Activated T-cell treated with anti-CD3 and anti-CD28 coated beads, Interleukin-2, amount 50 U/mL, for 4 hours (primary cell): Measurements from ENCODE around the gene PPP4R1. TPM values are rescaled to one million over a fixed set of nuclear protein-coding genes. Genes with fewer than 3 reads are reported as not detected.
"Not testable (repeated sequence)": the region's sequence is repeated elsewhere in the genome, so short reads cannot be mapped to it uniquely, and the experiment has no call there.

ENCODE experiments used
- ATAC-seq, 2 donors: fragments of 200-7000 bp; cut with Tn5 transposase; one replicate each; pipeline ENCODE4 v1.10.0; 2021
- DNase-seq: peaks from one replicate; pipeline ENCODE4 v3.0.0-alpha.2; 2020
- H3K27me3 Mint-ChIP-seq: one replicate; pipeline ENCODE4 v1.8.0; 2021; ENCODE audit warnings: low read depth, mixed read lengths
- H3K36me3 Mint-ChIP-seq: one replicate; pipeline ENCODE4 v1.8.0; 2022; ENCODE audit warnings: mixed read lengths; ENCODE audit not compliant: insufficient read depth
- H3K4me1 Mint-ChIP-seq: one replicate; pipeline ENCODE4 v1.8.0; 2021; ENCODE audit warnings: low read depth, mixed read lengths
- H3K4me3 Mint-ChIP-seq: one replicate; pipeline ENCODE4 v1.8.0; 2021; ENCODE audit warnings: mild to moderate bottlenecking, moderate library complexity, mixed read lengths
- H3K9me3 Mint-ChIP-seq: one replicate; pipeline ENCODE4 v1.8.0; 2021; ENCODE audit warnings: mixed read lengths
- total RNA-seq, 3 donors: library from RNA; stranded (reverse); gene quantifications; one replicate each; pipeline ENCODE4 v1.2.1, GENCODE V29; 2021

The PPP4R1 gene
- total RNA-seq, 3 donors from 2014 or later = 32.6 to 38.3 (median 36.8) TPM

DNA sequence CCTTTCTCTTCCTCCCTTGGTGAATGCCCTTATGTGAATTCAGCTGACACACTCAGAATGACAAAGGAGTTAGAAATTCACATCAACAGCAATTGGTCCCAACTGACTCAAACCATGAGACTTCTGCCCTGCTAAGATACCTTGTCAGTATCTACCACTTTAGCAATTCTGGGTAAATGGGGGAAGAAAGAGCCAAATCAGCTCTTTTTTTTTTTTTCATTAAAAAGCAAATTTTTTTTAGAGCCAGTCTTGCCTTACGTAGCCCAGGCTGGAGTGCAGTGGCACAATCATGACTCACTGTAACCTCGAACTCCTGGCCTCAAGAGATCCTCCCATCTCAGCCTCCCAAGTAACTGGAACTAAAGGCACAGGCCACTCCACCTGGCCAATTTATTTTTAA, 1.7 kb upstream of the PPP4R1 start:
- ATAC-seq (no peak), DNase-seq (no peak)
- Mint-ChIP-seq H3K4me1 (peaks cover 31% of the 10 kb centered on the region), H3K36me3 (peaks cover 7% of the 10 kb centered on the region), H3K27me3 (no peaks in the 10 kb centered on the region), H3K4me3 (peak overlapping the region; percentile 29), H3K9me3 (no peaks in the 10 kb centered on the region)

- peaks cover 11% of the 10 kb centered on the region for H3K36me3 Mint-ChIP-seq
- H3K9me3 Mint-ChIP-seq = no peaks in the 10 kb centered on the region
- H3K4me1 Mint-ChIP-seq = peaks cover 34% of the 10 kb centered on the region
- peak overlapping the region; percentile 78 for H3K4me3 Mint-ChIP-seq
- ATAC-seq (no peak), DNase-seq (no peak)
- no peaks in the 10 kb centered on the region for H3K27me3 Mint-ChIP-seq
These were observed 980 bp upstream of the PPP4R1 start for GRCh38 chr18:9615280-9615797.

- peak; percentile 33 to 35 for ATAC-seq
- peak; percentile 12 for DNase-seq
- Mint-ChIP-seq H3K4me3 (peak overlapping the region; percentile 89), H3K36me3 (peaks cover 11% of the 10 kb centered on the region), H3K27me3 (no peaks in the 10 kb centered on the region), H3K9me3 (no peaks in the 10 kb centered on the region), H3K4me1 (peaks cover 39% of the 10 kb centered on the region)
These were observed 584 bp downstream of the PPP4R1 start for GRCh38 chr18:9613550-9614400.

GRCh38 chr18:9612977-9613376, 1.4 kb downstream of the PPP4R1 start:
- peak overlapping the region; percentile 89 for H3K4me3 Mint-ChIP-seq
- no peak for ATAC-seq
- no peak for DNase-seq
- peaks cover 11% of the 10 kb centered on the region for H3K36me3 Mint-ChIP-seq
- H3K4me1 Mint-ChIP-seq = peaks cover 46% of the 10 kb centered on the region
- no peaks in the 10 kb centered on the region for H3K27me3 Mint-ChIP-seq
- H3K9me3 Mint-ChIP-seq = no peaks in the 10 kb centered on the region

DNA sequence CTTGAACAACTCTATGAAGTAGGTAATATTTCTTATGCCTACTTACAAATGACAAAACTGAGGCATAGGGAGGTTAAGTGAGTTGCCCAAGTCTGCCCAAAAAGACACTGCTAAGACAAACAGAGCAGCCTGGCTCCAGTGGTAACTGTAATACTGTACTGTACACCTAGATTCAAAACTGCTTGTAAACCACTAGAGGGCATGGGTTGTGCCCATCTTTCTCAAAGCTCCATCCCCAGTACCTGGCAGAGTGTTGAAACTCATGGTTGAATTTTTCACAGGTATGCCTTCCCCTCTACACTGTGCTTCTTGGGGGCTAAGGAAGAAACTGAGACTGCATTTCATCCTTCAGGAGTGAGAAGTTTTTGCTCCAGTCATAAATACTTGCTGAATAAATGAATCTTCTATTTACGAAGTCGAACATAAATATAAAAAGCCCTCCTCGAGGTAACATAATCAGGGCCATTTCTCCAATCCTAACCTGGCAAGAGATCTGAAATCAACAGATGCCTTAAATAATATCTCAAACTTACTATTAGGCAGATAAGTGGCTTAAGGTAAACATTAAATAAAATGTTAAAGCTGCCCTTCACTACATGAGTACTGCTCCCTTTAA, 2.0 kb downstream of the PPP4R1 start:
- H3K9me3 Mint-ChIP-seq = no peaks in the 10 kb centered on the region
- peak; percentile 22 for DNase-seq
- H3K4me1 Mint-ChIP-seq = peaks cover 47% of the 10 kb centered on the region
- peaks cover 11% of the 10 kb centered on the region for H3K36me3 Mint-ChIP-seq
- no peaks in the 10 kb centered on the region for H3K27me3 Mint-ChIP-seq
- ATAC-seq = peak; percentile 27 to 28
- peak overlapping the region; percentile 89 for H3K4me3 Mint-ChIP-seq

DNA sequence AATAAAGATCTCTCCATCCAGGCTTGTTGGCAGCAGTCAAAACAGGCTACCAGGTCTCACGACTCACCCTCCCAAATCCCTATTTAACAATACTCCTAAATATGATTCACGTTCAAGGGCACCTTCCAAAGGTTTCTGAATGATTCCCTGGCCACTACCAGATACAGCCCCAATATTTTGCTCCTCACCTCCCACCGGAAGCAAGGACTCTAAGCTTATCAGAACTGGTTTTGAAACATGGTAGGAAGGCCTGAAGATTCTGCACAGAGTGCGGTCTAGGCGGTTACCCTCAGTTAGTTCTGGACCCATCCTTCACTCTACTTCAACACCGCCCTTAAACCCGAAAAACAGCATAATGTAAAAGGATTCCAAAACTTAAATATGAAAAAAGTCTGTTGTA, 5.2 kb downstream of the PPP4R1 start:
- Mint-ChIP-seq H3K27me3 (no peaks in the 10 kb centered on the region), H3K36me3 (peaks cover 11% of the 10 kb centered on the region), H3K4me3 (no peak overlapping the region), H3K9me3 (no peaks in the 10 kb centered on the region), H3K4me1 (peaks cover 49% of the 10 kb centered on the region)
- DNase-seq = no peak
- ATAC-seq = no peak

- no peaks in the 10 kb centered on the region for H3K9me3 Mint-ChIP-seq
- peaks cover 49% of the 10 kb centered on the region for H3K4me1 Mint-ChIP-seq
- ATAC-seq (no peak), DNase-seq (no peak)
- no peaks in the 10 kb centered on the region for H3K27me3 Mint-ChIP-seq
- no peak overlapping the region for H3K4me3 Mint-ChIP-seq
- H3K36me3 Mint-ChIP-seq = peaks cover 11% of the 10 kb centered on the region
These were observed 5.6 kb downstream of the PPP4R1 start for GRCh38 chr18:9608728-9609127.

DNA sequence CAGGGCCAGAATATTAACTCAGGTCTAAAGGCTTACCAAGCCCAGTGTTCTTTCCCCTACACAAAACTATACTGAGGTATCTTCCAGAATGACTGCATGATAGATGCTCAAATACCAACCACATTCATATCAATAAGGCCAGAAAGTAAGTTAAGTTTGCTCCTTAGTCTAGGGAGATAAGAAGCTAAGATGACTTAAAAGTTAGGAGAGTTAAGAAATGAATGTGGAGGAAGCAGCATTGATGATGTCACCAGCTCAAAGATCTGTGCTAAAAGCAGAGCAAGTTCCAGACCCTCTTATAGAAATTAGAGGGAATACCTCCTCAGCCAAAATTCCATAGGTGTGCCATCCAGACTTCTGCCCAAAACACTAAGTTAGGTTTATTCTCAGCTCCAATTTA, 6.1 kb downstream of the PPP4R1 start:
- peaks cover 45% of the 10 kb centered on the region for H3K4me1 Mint-ChIP-seq
- ATAC-seq (no peak), DNase-seq (no peak)
- H3K27me3 Mint-ChIP-seq = no peaks in the 10 kb centered on the region
- peaks cover 11% of the 10 kb centered on the region for H3K36me3 Mint-ChIP-seq
- no peak overlapping the region for H3K4me3 Mint-ChIP-seq
- H3K9me3 Mint-ChIP-seq = no peaks in the 10 kb centered on the region

DNA sequence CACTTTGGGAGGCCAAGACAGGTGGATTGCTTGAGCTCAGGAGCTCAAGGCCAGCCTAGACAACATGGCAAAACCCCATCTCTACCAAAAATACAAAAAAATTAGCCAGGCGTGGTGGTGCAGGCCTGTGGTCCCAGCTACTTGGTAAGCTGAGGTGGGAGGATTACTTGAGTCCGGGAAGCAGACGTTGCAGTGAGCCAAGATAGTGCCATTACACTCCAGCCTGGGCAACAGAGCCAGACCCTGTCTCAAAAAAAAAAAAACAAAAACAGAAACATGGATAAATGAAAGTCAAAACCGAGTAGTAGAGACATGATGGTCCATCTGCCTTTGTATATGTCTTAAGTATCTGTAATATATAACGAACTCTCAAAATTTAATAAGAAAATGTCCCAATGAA, 7.2 kb downstream of the PPP4R1 start:
- not testable (repeated sequence) for DNase-seq, H3K4me3 Mint-ChIP-seq, ATAC-seq, H3K9me3 Mint-ChIP-seq, H3K27me3 Mint-ChIP-seq
- H3K36me3 Mint-ChIP-seq = peaks cover 10% of the 10 kb centered on the region
- H3K4me1 Mint-ChIP-seq = peaks cover 36% of the 10 kb centered on the region

DNA sequence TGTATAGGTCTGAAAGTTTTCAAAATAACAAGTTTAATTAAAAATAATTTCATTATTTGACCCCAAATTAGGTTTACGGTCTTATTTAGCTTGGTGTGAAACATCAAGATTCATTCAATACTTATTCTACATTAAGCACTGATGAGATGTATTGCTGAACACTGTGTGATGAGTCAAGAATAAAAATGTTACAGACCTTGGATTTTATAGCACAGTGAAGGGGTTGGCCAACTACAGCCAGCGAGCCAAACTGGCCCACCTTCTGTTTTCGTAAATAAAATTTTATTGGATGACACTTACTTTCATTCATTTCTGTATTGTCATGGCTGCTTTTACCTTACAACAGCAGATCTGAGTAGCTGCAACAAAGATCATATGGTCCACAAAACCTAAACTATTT, 8.3 kb downstream of the PPP4R1 start:
- ATAC-seq (no peak), DNase-seq (no peak)
- H3K4me1 Mint-ChIP-seq = peaks cover 31% of the 10 kb centered on the region
- no peaks in the 10 kb centered on the region for H3K27me3 Mint-ChIP-seq
- H3K9me3 Mint-ChIP-seq = no peaks in the 10 kb centered on the region
- H3K36me3 Mint-ChIP-seq = peaks cover 9% of the 10 kb centered on the region
- no peak overlapping the region for H3K4me3 Mint-ChIP-seq

- Mint-ChIP-seq H3K4me1 (peaks cover 25% of the 10 kb centered on the region), H3K36me3 (peaks cover 5% of the 10 kb centered on the region), H3K27me3 (no peaks in the 10 kb centered on the region), H3K4me3 (no peak overlapping the region), H3K9me3 (peaks cover 7% of the 10 kb centered on the region)
- no peak for DNase-seq
- ATAC-seq = no peak
These were observed 10.0 kb downstream of the PPP4R1 start for GRCh38 chr18:9604348-9604747.

DNA sequence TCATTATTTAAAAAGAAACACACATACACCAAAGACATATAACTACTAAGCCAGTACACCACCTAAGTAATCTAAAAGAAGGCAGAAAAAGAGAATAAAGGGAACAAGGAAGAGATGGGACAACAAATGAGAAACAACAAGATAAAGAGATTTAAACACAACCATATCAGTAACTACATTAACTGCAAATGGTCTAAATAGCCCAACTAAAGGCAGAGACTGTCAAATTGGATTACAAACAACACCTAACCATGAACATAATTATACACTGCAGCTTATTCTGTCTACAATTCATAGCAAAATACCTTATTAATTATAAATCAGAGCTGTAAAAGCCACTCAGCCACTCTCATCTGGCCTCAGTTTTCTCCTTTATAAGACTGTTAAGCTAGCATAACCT, 15.0 kb downstream of the PPP4R1 start:
- Mint-ChIP-seq H3K36me3 (peaks cover 28% of the 10 kb centered on the region), H3K4me3 (no peak overlapping the region), H3K9me3 (peaks cover 20% of the 10 kb centered on the region), H3K4me1 (peaks cover 30% of the 10 kb centered on the region), H3K27me3 (no peaks in the 10 kb centered on the region)
- DNase-seq (no peak), ATAC-seq (no peak)

GRCh38 chr18:9597609-9598008, 16.8 kb downstream of the PPP4R1 start:
- Mint-ChIP-seq H3K36me3 (peaks cover 33% of the 10 kb centered on the region), H3K4me1 (peaks cover 29% of the 10 kb centered on the region), H3K4me3 (no peak overlapping the region), H3K9me3 (peaks cover 20% of the 10 kb centered on the region), H3K27me3 (no peaks in the 10 kb centered on the region)
- ATAC-seq = no peak
- DNase-seq = no peak

- Mint-ChIP-seq H3K9me3 (peaks cover 20% of the 10 kb centered on the region), H3K36me3 (peaks cover 37% of the 10 kb centered on the region), H3K27me3 (no peaks in the 10 kb centered on the region), H3K4me3 (no peak overlapping the region), H3K4me1 (peaks cover 30% of the 10 kb centered on the region)
- ATAC-seq (no peak), DNase-seq (no peak)
These were observed 17.4 kb downstream of the PPP4R1 start for GRCh38 chr18:9596843-9597526.
